Measurements from ENCODE around the gene FLNB. TPM values are rescaled to one million over a fixed set of nuclear protein-coding genes. Genes with fewer than 3 reads are reported as not detected.

FLNB gene
- total RNA-seq, 2 experiments from 2014 or later: 26.3 to 28.4 TPM

DNA sequence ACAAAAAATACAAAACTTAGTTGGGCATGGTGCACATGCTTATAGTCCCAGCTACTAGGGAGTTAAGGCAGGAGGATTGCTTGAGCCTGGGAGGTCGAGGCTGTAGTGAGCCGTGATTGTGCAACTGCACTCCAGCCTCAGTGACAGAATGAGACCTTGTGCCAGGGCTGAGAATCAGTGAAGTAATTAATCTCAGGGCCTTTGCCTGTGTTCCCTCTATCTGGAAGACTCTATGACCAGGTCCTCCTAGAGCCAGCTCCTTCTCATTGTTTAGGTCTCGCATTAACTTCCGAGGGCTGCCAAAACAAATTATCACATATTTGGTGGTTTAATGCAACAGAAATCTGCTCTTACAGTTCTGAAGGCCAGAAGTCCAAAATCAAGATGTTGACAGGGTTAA lies 41.4 kb upstream of the FLNB start:
- intact Hi-C loops (cut with micrococcal nuclease): no loop called here
- no peaks in the 10 kb centered on the region for H3K27me3 Mint-ChIP-seq
- ATAC-seq: no peak
- no peak overlapping the region for H3K27ac Mint-ChIP-seq
- TF ChIP-seq CTCF (IDR thresholded peaks at IDR 0.05): no peak
- ChIA-PET CTCF (no interaction called here), POLR2A (no interaction called here)
- H3K4me1 Mint-ChIP-seq (ENCODE audit: low read depth): peaks cover 7% of the 10 kb centered on the region
- peaks cover 1% of the 10 kb centered on the region for H3K36me3 Mint-ChIP-seq (ENCODE audit: low read depth)
- H3K4me3 Mint-ChIP-seq: no peak overlapping the region
- H3K9me3 Mint-ChIP-seq: no peaks in the 10 kb centered on the region
- DNase-seq: no peak

- H3K27ac Mint-ChIP-seq: no peak overlapping the region
- ChIA-PET POLR2A (no interaction called here), CTCF (no interaction called here)
- peak; percentile 16 for DNase-seq
- intact Hi-C loops (cut with micrococcal nuclease): no loop called here
- peaks cover 7% of the 10 kb centered on the region for H3K4me1 Mint-ChIP-seq (ENCODE audit: low read depth)
- no peaks in the 10 kb centered on the region for H3K27me3 Mint-ChIP-seq
- H3K36me3 Mint-ChIP-seq (ENCODE audit: low read depth): peaks cover 1% of the 10 kb centered on the region
- no peaks in the 10 kb centered on the region for H3K9me3 Mint-ChIP-seq
- no peak for TF ChIP-seq CTCF (IDR thresholded peaks at IDR 0.05)
- no peak for ATAC-seq
- H3K4me3 Mint-ChIP-seq: no peak overlapping the region
These were observed 40.6 kb upstream of the FLNB start for GRCh38 chr3:57967590-57967989.

GRCh38 chr3:57968501-57968900 lies 39.7 kb upstream of the FLNB start:
- Mint-ChIP-seq H3K27me3 (no peaks in the 10 kb centered on the region), H3K27ac (no peak overlapping the region), H3K36me3 (ENCODE audit: low read depth) (peaks cover 1% of the 10 kb centered on the region), H3K4me3 (no peak overlapping the region), H3K4me1 (ENCODE audit: low read depth) (peaks cover 7% of the 10 kb centered on the region), H3K9me3 (no peaks in the 10 kb centered on the region)
- intact Hi-C loops (cut with micrococcal nuclease): no loop called here
- DNase-seq: no peak
- CTCF ChIA-PET: no interaction called here
- POLR2A ChIA-PET: no interaction called here
- no peak for ATAC-seq
- TF ChIP-seq CTCF (IDR thresholded peaks at IDR 0.05): no peak

- no peak for DNase-seq
- no peaks in the 10 kb centered on the region for H3K9me3 Mint-ChIP-seq
- intact Hi-C loops (cut with micrococcal nuclease): no loop called here
- TF ChIP-seq CTCF (IDR thresholded peaks at IDR 0.05): no peak
- no peak overlapping the region for H3K4me3 Mint-ChIP-seq
- H3K4me1 Mint-ChIP-seq (ENCODE audit: low read depth): peaks cover 7% of the 10 kb centered on the region
- H3K36me3 Mint-ChIP-seq (ENCODE audit: low read depth): peaks cover 1% of the 10 kb centered on the region
- H3K27ac Mint-ChIP-seq: no peak overlapping the region
- POLR2A ChIA-PET: no interaction called here
- no peaks in the 10 kb centered on the region for H3K27me3 Mint-ChIP-seq
- CTCF ChIA-PET: interaction anchor here (1.2 to 1.6 kb wide), 2 partner anchors 9 to 10 kb away, joined by 3 to 4 read pairs; no protein-coding TSS in a partner anchor
- no peak for ATAC-seq
These were observed 36.2 kb upstream of the FLNB start for GRCh38 chr3:57971975-57972374.

DNA sequence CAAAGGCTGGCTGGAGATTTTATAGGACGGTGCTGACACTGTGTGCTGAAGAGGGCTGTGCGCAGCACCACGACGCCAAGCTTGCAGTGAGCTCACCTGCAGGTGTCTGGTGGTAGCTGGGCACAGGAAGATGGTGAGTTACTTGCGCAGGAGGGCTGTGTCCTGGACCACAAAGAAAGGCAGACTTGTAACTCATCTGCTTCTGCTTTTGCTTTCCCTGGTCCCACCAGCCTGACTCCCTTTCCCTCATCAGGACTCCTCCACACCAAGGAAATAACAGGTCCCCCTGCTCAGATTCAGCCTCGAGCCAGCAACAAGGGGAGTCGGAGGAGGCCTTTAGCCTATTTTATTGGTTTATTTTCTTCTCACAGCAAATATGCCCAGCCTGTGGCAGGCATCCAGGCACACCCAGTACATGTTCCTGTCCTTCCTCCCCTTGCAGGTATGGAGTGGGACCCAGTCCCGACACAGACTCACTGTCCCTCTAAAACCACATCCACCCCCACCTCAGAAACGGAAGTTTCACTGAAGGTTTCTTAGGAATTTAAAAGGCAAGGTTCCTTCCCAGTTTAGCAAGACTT lies 35.6 kb upstream of the FLNB start:
- CTCF ChIA-PET: interaction anchor here (1.1 to 1.6 kb wide), 3 partner anchors 8 to 26 kb away, joined by 3 to 4 read pairs (median 3); no protein-coding TSS in a partner anchor
- no peak for DNase-seq
- H3K4me3 Mint-ChIP-seq: no peak overlapping the region
- TF ChIP-seq CTCF (IDR thresholded peaks at IDR 0.05): no peak
- no peak overlapping the region for H3K27ac Mint-ChIP-seq
- H3K4me1 Mint-ChIP-seq (ENCODE audit: low read depth): peaks cover 2% of the 10 kb centered on the region
- intact Hi-C loops (cut with micrococcal nuclease): no loop called here
- H3K27me3 Mint-ChIP-seq: no peaks in the 10 kb centered on the region
- H3K36me3 Mint-ChIP-seq (ENCODE audit: low read depth): peaks cover 1% of the 10 kb centered on the region
- H3K9me3 Mint-ChIP-seq: no peaks in the 10 kb centered on the region
- POLR2A ChIA-PET: no interaction called here
- no peak for ATAC-seq
